HG03159 (cell line): ENCODE data around the gene TMEM164.

Source experiments
- ATAC-seq: cut with Tn5 transposase; IDR thresholded peaks from one replicate; pipeline ENCODE4 v1.9.1; 2021; ENCODE audit warnings: mild to moderate bottlenecking, moderate library complexity; ENCODE audit not compliant: unreplicated experiment

The TMEM164 gene

DNA sequence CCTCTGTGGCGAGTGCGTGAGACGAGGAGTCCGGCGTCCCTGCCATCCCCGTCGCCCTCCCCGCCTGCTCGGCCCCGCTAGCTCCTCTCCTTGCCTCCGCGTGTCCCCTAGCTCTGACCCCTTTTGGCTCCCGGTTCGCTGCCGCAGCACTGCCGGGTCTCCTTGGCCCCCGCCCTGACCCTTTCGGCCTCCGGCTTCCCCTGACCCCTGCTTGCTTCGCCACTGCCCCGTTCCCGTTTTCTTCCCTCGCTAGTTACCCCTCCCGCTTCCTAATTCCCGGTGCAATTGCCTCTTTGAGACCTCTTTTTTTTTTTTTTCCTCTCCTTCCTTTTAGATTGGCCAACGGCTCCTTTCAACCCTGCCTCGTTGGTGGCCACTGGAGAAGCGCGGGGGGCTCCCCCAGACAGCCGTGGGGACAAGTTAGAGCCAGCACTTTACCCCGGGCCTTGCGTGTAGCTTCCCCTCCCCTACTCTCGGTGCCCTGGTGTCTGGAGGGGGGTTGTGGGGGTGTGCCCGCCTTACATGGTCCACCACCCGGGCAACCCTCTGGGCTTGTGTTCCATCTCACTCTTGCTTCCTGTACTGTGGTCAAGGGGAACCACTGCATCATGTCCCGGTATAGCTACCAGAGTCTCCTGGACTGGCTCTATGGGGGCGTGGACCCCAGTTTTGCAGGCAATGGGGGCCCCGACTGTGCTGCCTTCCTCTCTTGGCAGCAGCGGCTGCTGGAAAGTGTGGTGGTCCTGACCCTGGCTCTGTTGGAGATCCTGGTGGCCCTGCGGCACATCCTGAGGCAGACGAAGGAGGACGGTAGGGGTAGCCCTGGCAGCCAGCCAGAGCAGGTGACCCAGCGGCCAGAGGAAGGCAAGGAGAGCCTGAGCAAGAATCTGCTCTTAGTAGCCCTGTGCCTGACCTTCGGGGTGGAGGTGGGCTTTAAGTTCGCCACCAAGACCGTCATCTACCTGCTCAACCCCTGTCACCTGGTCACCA, 548 bp downstream of the TMEM164 start:
- ATAC-seq, result no peak

DNA sequence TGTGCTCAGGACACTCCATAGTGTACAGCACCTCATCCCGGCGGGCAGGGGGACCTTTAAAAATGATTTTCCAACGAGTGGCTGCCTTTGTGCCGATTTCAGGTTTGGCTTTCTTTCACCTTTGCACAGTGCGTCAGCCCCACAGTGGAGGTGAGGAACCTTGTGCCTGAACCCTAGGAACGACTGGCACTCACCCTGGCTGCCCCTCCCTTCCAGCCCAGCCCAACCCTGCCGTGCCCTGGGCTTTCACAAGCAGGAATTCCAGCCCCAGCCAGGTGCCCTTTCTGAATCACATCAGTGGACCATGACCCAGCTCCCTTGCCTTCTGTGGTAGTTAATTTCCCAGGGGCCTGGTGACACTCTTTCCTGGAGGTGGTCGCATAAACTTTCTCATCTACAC, 1.3 kb downstream of the TMEM164 start:
- ATAC-seq, result no peak

- no peak for ATAC-seq
Measured at GRCh38 chrX:110004731-110005369, 1.9 kb downstream of the TMEM164 start.

GRCh38 chrX:110006161-110006560, 3.2 kb downstream of the TMEM164 start:
- no peak for ATAC-seq

DNA sequence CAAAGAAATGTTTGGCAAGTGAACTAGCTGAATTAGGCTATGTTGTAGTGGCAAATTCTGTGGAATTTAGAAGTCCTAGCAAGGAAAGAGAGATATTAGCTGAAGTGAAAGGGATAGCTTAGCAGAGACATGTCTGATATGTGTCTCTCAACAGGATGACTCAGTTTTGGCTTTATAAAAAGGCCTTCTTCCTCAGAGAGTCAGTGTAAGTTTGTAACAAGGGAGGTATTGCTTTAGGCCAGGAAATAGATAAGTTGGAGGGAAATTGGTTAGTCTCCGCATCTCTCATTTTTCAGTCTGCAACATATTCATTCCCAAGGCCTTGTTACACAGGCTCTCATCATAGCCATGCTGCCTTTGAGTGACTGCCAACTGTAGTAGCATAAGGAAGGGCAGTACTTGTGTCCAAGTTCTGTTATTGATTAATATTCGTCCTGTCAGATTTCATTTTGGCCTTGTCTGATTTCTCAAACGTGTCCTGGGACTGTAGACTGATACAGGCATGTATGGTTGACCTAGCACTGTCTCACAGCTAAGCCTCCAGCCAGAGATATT, 4.0 kb downstream of the TMEM164 start:
- ATAC-seq, result no peak

GRCh38 chrX:110008011-110008635, 5.2 kb downstream of the TMEM164 start:
- ATAC-seq, result no peak

GRCh38 chrX:110012818-110013485, 10.0 kb downstream of the TMEM164 start:
- no peak for ATAC-seq

DNA sequence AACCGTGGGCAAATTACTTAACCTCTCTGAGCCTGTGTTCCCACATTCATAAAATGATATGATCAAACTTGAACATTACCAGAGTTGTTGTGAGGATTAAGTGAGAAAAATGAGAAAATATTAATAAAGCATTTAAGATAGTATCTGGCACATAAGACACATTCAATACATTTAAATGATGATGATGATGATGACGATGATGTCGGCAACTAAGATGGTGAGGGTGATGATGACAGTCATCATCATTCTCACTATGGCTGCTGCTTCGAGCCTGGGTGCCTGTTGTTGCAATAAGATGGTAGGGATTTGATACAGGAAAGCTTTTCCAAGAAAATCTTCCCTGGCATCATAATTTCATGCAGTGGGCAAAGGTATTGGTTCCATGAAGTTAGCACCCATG, 11.1 kb downstream of the TMEM164 start:
- no peak for ATAC-seq

GRCh38 chrX:110015032-110015431, 12.1 kb downstream of the TMEM164 start:
- no peak for ATAC-seq

- no peak for ATAC-seq
Measured at GRCh38 chrX:110015915-110016314, 13.0 kb downstream of the TMEM164 start.

- no peak for ATAC-seq
Measured at GRCh38 chrX:110020536-110020935, 17.6 kb downstream of the TMEM164 start.

GRCh38 chrX:110021258-110022022, 18.5 kb downstream of the TMEM164 start:
- ATAC-seq, result no peak

GRCh38 chrX:110022599-110023448, 19.9 kb downstream of the TMEM164 start:
- ATAC-seq, result no peak

DNA sequence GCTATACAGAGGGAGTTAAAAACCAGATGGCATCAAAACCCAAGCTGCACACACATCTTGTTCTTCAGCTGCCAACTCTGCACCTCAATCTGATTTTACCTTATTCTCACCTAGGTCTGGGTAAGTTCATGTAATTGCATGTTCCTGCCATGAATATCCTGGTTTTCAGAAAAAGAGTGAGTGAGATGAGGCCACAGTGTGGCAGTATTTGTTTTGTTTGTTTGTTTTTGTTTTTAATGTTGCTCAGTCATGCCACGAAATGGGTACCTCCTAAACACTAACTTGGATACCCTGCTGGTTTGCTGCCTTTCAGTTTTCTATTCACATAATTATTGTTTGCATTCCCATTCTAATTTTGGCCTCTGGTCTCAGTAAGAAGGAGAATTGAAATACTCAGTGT, 22.5 kb downstream of the TMEM164 start:
- ATAC-seq, result no peak

DNA sequence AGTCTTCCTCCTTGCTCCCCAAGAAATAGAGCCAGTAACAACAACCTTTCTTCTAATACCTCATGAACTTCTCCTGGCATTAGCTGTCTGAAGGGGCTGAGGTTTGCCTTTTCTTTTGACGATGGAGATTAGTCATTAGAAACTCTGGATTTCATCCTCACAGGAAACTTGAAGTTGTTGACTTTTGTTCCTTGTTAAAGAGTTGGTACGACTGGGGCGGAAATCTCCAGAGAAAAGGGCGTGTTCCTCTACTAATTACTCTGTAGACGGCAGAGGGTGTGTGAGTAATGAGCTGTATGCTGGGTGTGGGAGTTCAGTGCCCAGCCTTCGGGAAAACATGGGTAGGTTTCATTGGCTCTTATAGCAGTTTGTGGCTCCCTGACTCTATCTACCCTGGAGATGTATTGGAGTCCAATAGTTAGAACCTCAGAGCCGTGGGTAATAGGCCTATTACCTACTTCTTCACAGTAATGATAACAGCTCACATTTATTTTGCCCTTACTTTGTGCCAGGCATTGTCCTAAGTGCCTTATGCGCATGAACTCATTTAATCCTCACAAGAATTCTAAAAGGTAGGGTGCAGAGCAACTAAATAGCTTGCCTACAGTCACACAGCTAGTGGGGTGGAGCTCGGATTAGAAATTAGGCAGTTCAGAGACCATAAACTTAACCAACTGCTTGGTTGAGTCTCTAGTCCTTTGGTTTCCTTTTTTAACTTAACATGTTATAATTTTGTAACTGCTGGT, 23.4 kb downstream of the TMEM164 start:
- ATAC-seq, result no peak

DNA sequence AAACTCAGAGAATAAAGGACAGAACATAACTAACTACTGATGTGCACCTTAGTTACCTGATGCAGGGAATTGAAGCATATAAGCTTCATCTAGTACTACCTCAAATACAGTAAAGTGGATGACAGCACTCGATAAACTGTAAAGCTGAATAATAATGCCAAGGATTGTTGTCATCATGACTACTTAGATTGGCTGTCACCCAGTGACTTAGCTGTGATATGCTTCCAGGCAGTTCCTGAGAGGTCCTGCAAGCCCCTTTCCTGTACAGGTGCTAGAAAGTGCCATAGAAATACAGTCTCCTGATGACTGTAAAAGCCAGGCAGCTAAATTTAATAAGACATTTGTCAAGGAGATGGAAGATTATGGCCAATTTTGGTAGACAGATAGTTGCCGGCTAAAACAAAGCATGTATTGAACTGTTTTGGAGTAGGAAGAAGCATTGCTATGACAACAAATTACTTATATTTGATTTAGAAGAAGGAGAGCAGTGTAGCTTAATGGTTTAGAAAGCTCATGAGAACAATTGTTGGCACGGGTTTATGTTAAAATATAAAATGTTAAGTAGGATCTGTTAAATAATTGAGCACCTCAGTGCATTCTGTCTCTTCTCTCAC, 29.7 kb downstream of the TMEM164 start:
- ATAC-seq, result no peak

- no peak for ATAC-seq
Measured at GRCh38 chrX:110034036-110034435, 31.1 kb downstream of the TMEM164 start.
